ENCODE data around the gene UBE2L6. TPM values are rescaled to one million over a fixed set of nuclear protein-coding genes. Genes with fewer than 3 reads are reported as not detected.
A peak's percentile ranks its signal among the peaks of the same experiment; 100 is the strongest.
"Not testable (repeated sequence)": the region's sequence is repeated elsewhere in the genome, so short reads cannot be mapped to it uniquely, and the experiment has no call there.

The UBE2L6 gene
- total RNA-seq, 4 donors from 2014 or later, result 11.0 to 46.4 (median 22.0) TPM

GRCh38 chr11:57536947-57537619, 30.4 kb downstream of the UBE2L6 start, which contains the start of gene SMTNL1:
Gene SMTNL1 (plus strand): TSS chr11:57537595. CDS start chr11:57542643, 5,048 bp downstream.
- H3K9me3 ChIP-seq, result no peaks in the 10 kb centered on the region
- DNase-seq, result no peak
- intact Hi-C loops (cut with DNase I), result no loop called here
- H3K27ac ChIP-seq, result no peak within 1 kb of the TSS
- 58 to 76% methylated on average over 8 to 10 of the region's 14 CpGs for WGBS, 2 donors
- no peak within 1 kb of the TSS for H3K4me3 ChIP-seq
- TF ChIP-seq CTCF (IDR thresholded peaks at IDR 0.05) (no peak), POLR2A (IDR thresholded peaks at IDR 0.05) (no peak)
- peaks cover 0 to 4% (median 0%) of the 10 kb centered on the region in 3 donors for H3K36me3 ChIP-seq
- no peaks in the 10 kb centered on the region for H3K4me1 ChIP-seq
- H3K27me3 ChIP-seq, result no peaks in the 10 kb centered on the region

- H3K27me3 ChIP-seq; intact Hi-C loops (cut with DNase I): not testable (repeated sequence)
- 94 to 98% methylated on average over 7 of the region's 7 CpGs for WGBS, 2 donors
Measured at GRCh38 chr11:57534449-57534848, 33.0 kb downstream of the UBE2L6 start.

GRCh38 chr11:57530596-57531507, 36.6 kb downstream of the UBE2L6 start, which contains the start of gene TIMM10:
Gene TIMM10 (minus strand): TSS chr11:57530754. CDS start chr11:57530189, 565 bp downstream.
- Histone ChIP-seq H3K27ac (peak within 1 kb of the TSS; percentile 68 to 80 (median 78)), H3K4me1 (peaks cover 6 to 23% (median 9%) of the 10 kb centered on the region in 3 donors), H3K9me3 (no peaks in the 10 kb centered on the region), H3K4me3 (peak within 1 kb of the TSS; percentile 47 to 85 (median 69)), H3K27me3 (no peaks in the 10 kb centered on the region), H3K36me3 (peaks cover 0 to 17% (median 0%) of the 10 kb centered on the region in 3 donors)
- peak; percentile 89 for DNase-seq
- peak in 2 of 4 donors; percentile 29 to 59 for TF ChIP-seq POLR2A (IDR thresholded peaks at IDR 0.05)
- peak in 1 of 6 experiments; percentile 32 for TF ChIP-seq CTCF (IDR thresholded peaks at IDR 0.05)
- intact Hi-C loops (cut with DNase I), result no loop called here
- 0 to 1% methylated on average over 33 to 41 of the region's 49 CpGs for WGBS, 2 donors

More at GRCh38 chr11:57534449-57534848, 33.0 kb downstream of the UBE2L6 start:
- peaks cover 6 to 15% (median 8%) of the 10 kb centered on the region in 3 donors for H3K4me1 ChIP-seq
- H3K36me3 ChIP-seq, H3K9me3 ChIP-seq, H3K4me3 ChIP-seq, DNase-seq, H3K27ac ChIP-seq: not testable (repeated sequence)

GRCh38 chr11:57530215-57530595, 37.3 kb downstream of the UBE2L6 start:
- Histone ChIP-seq H3K27me3 (no peaks in the 10 kb centered on the region), H3K4me3 (peak overlapping the region; percentile 47 to 85 (median 69)), H3K9me3 (no peaks in the 10 kb centered on the region), H3K4me1 (peaks cover 6 to 23% (median 9%) of the 10 kb centered on the region in 3 donors), H3K36me3 (peaks cover 0 to 17% (median 0%) of the 10 kb centered on the region in 3 donors), H3K27ac (peak overlapping the region; percentile 68 to 80 (median 78))
- TF ChIP-seq POLR2A (IDR thresholded peaks at IDR 0.05) (no peak), CTCF (IDR thresholded peaks at IDR 0.05) (no peak)
- 0% methylated on average over 4 to 6 of the region's 17 CpGs for WGBS, 2 donors
- intact Hi-C loops (cut with DNase I), result no loop called here
- DNase-seq, result no peak

- DNase-seq, result no peak
- no peaks in the 10 kb centered on the region for H3K27me3 ChIP-seq
- H3K4me3 ChIP-seq, result no peak overlapping the region
- H3K9me3 ChIP-seq, result no peaks in the 10 kb centered on the region
- peaks cover 0 to 17% (median 0%) of the 10 kb centered on the region in 3 donors for H3K36me3 ChIP-seq
- peaks cover 6 to 23% (median 9%) of the 10 kb centered on the region in 3 donors for H3K4me1 ChIP-seq
- TF ChIP-seq CTCF (IDR thresholded peaks at IDR 0.05) (no peak), POLR2A (IDR thresholded peaks at IDR 0.05) (no peak)
- intact Hi-C loops (cut with DNase I), result loop anchor here (5.0 kb wide), 1 partner anchor 37 kb away; no protein-coding TSS in a partner anchor
- no peak overlapping the region for H3K27ac ChIP-seq
Measured at GRCh38 chr11:57529012-57529411, 38.5 kb downstream of the UBE2L6 start.

All from esophagus squamous epithelium (tissue), 5 donors.